SK-N-SH (cell line): ENCODE data around the gene DRAP1. TPM values are rescaled to one million over a fixed set of nuclear protein-coding genes. Genes with fewer than 3 reads are reported as not detected.

Experiments
- CTCF ChIA-PET: fragments of 300-600, 350-600 bp; formaldehyde crosslinking; extraction: SDS; loops from one replicate; lab custom pipeline; 2021; lab: Yijun Ruan, JAX
- POLR2A ChIA-PET: fragments of 350-600 bp; sonication (Branson Sonifier 250); formaldehyde crosslinking; extraction: SDS; loops from one replicate; lab custom pipeline; 2020; ENCODE audit warnings: antibody characterized with exemption, inconsistent platforms; lab: Yijun Ruan, JAX
- DNase-seq: peaks from one replicate; pipeline ENCODE4 v3.0.0; 2012
- H2AFZ ChIP-seq: fragments of 200-600 bp; sonication (generic); 2 replicates; pipeline ENCODE4 v1.8.1; 2016; ENCODE audit warnings: antibody characterized with exemption, mild to moderate bottlenecking, low read depth
- H3F3A ChIP-seq: fragments of 200-600 bp; sonication (generic); replicated peaks from 2 replicates; pipeline ENCODE3; 2016; ENCODE audit warnings: antibody characterized with exemption, mild to moderate bottlenecking; ENCODE audit not compliant: insufficient read depth
- H3K27ac ChIP-seq, 2 experiments: fragments of 200-500 bp in 1 of 2; fragments of 200-600 bp in 1 of 2; sonication (Bioruptor generic) in 1 of 2; sonication (generic), shearing (Covaris generic) in 1 of 2; 2 replicates each; pipeline versions ENCODE4 v1.5.1 to v1.6.1; 2014 to 2016; ENCODE audit warnings: low read depth in 2 of 2, inconsistent platforms in 1 of 2, low read length in 1 of 2, mild to moderate bottlenecking in 1 of 2, mixed read lengths in 1 of 2
- H3K27me3 ChIP-seq: fragments of 200-600 bp; sonication (generic), shearing (Covaris generic); 2 replicates; pipeline ENCODE4 v1.6.1; 2016; ENCODE audit warnings: mixed run types; ENCODE audit not compliant: insufficient read depth
- H3K36me3 ChIP-seq, 2 experiments: fragments of 200-500 bp in 1 of 2; fragments of 200-600 bp in 1 of 2; sonication (Bioruptor generic) in 1 of 2; sonication (generic) in 1 of 2; replicated peaks in 1 of 2; 2 replicates each; pipeline versions ENCODE3 to v1.5.1; 2014 to 2016; ENCODE audit warnings: low read length in 1 of 2, mild to moderate bottlenecking in 1 of 2; ENCODE audit not compliant: insufficient read depth in 2 of 2, control insufficient read depth in 1 of 2
- H3K4me1 ChIP-seq, 2 experiments: fragments of 200-500 bp in 1 of 2; fragments of 200-600 bp in 1 of 2; sonication (Bioruptor generic) in 1 of 2; sonication (generic), shearing (Covaris generic) in 1 of 2; 2 replicates each; pipeline versions ENCODE4 v1.5.1 to v1.6.1; 2014 to 2016; ENCODE audit warnings: low read depth in 1 of 2, low read length in 1 of 2, mixed run types in 1 of 2; ENCODE audit not compliant: insufficient read depth in 2 of 2, control insufficient read depth in 1 of 2
- H3K4me2 ChIP-seq: fragments of 200-600 bp; sonication (generic), shearing (Covaris generic); 2 replicates; pipeline ENCODE4 v1.6.1; 2017; ENCODE audit warnings: mixed run types
- H3K4me3 ChIP-seq, 2 experiments: fragments of 200-500 bp in 1 of 2; fragments of 200-600 bp in 1 of 2; sonication (Bioruptor generic) in 1 of 2; sonication (generic), shearing (Covaris generic) in 1 of 2; 2 replicates each; pipeline versions ENCODE4 v1.5.1 to v1.8.1; 2014 to 2016; ENCODE audit warnings: low read depth in 2 of 2, inconsistent platforms in 1 of 2, low read length in 1 of 2, mild to moderate bottlenecking in 1 of 2, mixed read lengths in 1 of 2, moderate library complexity in 1 of 2
- H3K79me2 ChIP-seq: fragments of 200-600 bp; sonication (generic); 2 replicates; pipeline ENCODE4 v1.8.1; 2017; ENCODE audit warnings: mild to moderate bottlenecking; ENCODE audit not compliant: insufficient read depth
- H3K9ac ChIP-seq: fragments of 200-600 bp; sonication (generic); 2 replicates; pipeline ENCODE4 v1.6.1; 2017; ENCODE audit warnings: mixed run types
- H3K9me2 ChIP-seq: fragments of 200-600 bp; sonication (generic); 2 replicates; pipeline ENCODE4 v1.6.1; 2017; ENCODE audit warnings: mixed run types
- H3K9me3 ChIP-seq: fragments of 200-600 bp; sonication (generic); 2 replicates; pipeline ENCODE4 v1.6.1; 2017; ENCODE audit warnings: mixed run types, mild to moderate bottlenecking, moderate library complexity
- H4K20me1 ChIP-seq: fragments of 200-600 bp; sonication (generic); 2 replicates; pipeline ENCODE4 v1.6.1; 2017; ENCODE audit warnings: mild to moderate bottlenecking, mixed run types; ENCODE audit not compliant: insufficient read depth
- CHD2 ChIP-seq: fragments of 150-350 bp; IDR thresholded peaks from 2 replicates; pipeline ENCODE4 v1.6.1; 2018; ENCODE audit warnings: low read length; ENCODE audit not compliant: partially characterized antibody
- CTCF ChIP-seq: fragments of 200-600 bp; sonication (generic); IDR thresholded peaks from 2 replicates; pipeline ENCODE4 v1.6.1; 2017; ENCODE audit warnings: antibody characterized with exemption, mild to moderate bottlenecking, moderate library complexity
- FOSL2 ChIP-seq: IDR thresholded peaks from 2 replicates; pipeline ENCODE4 v1.4.0; 2012; ENCODE audit warnings: low read depth, mild to moderate bottlenecking, moderate library complexity, borderline replicate concordance
- FOXM1 ChIP-seq: IDR thresholded peaks from 2 replicates; pipeline ENCODE4 v1.4.0; 2012; ENCODE audit warnings: low read depth, mild to moderate bottlenecking
- GABPA ChIP-seq: IDR thresholded peaks from 2 replicates; pipeline ENCODE4 v1.4.0; 2012; ENCODE audit warnings: low read depth, mild to moderate bottlenecking
- IRF3 ChIP-seq: fragments of 150-350 bp; IDR thresholded peaks from 2 replicates; pipeline ENCODE4 v1.6.1; 2016; ENCODE audit warnings: mild to moderate bottlenecking, low read depth, low read length
- JUND ChIP-seq: IDR thresholded peaks from 2 replicates; pipeline ENCODE4 v1.4.0; 2012
- MEF2A ChIP-seq: IDR thresholded peaks from 2 replicates; pipeline ENCODE4 v1.4.0; 2012; ENCODE audit warnings: low read depth, borderline replicate concordance
- NFIC ChIP-seq: IDR thresholded peaks from 2 replicates; pipeline ENCODE4 v1.4.0; 2012; ENCODE audit warnings: borderline replicate concordance
- NRF1 ChIP-seq: IDR thresholded peaks from 2 replicates; pipeline ENCODE4 v1.6.1; 2012; ENCODE audit warnings: low read depth, mild to moderate bottlenecking, low read length
- PBX3 ChIP-seq: IDR thresholded peaks from 2 replicates; pipeline ENCODE4; 2012
- RCOR1 ChIP-seq: fragments of 150-350 bp; IDR thresholded peaks from 2 replicates; pipeline ENCODE4 v1.6.1; 2017; ENCODE audit warnings: antibody characterized with exemption, low read length
- REST ChIP-seq: IDR thresholded peaks from 2 replicates; pipeline ENCODE4 v1.6.1; 2012; ENCODE audit warnings: mild to moderate bottlenecking, low read depth, low read length, moderate library complexity
- SIN3A ChIP-seq: IDR thresholded peaks from 2 replicates; pipeline ENCODE4 v1.6.1; 2012; ENCODE audit warnings: low read depth, mild to moderate bottlenecking, low read length, moderate library complexity, borderline replicate concordance
- SMC3 ChIP-seq: IDR thresholded peaks from 2 replicates; pipeline ENCODE4 v1.6.1; 2012; ENCODE audit warnings: low read depth, low read length, improper control_type of control experiment
- TCF12 ChIP-seq: IDR thresholded peaks from 2 replicates; pipeline ENCODE4 v1.4.0; 2012
- TEAD4 ChIP-seq: IDR thresholded peaks from 2 replicates; pipeline ENCODE4 v1.4.0; 2012; ENCODE audit warnings: mild to moderate bottlenecking, borderline replicate concordance; ENCODE audit not compliant: insufficient read depth
- WGBS: methylation state at CpG from one replicate; pipeline ENCODE4 v1.1.6; 2017; ENCODE audit warnings: low lambda C conversion rate; 5-methylcytosine and 5-hydroxymethylcytosine counted together
- polyA plus RNA-seq, 3 experiments: library from polyadenylated mRNA; depleted of rRNA; stranded (reverse); fragments of >200 nt; gene quantifications; 2 replicates each; pipeline ENCODE4 v1.2.3, GENCODE V29; 2012

Gene DRAP1
- polyA plus RNA-seq, 1 of the 3 experiments (the other 2 are of a cell fraction) = 464 TPM

- no peak overlapping the region for H2AFZ ChIP-seq
- H4K20me1 ChIP-seq = no peaks in the 10 kb centered on the region; the same call in 1 of the 2 replicates
- TF ChIP-seq RCOR1 (no peak), FOXM1 (no peak), MEF2A (no peak), CHD2 (no peak), REST (no peak), SMC3 (no peak), TEAD4 (no peak), PBX3 (no peak), CTCF (no peak), SIN3A (no peak), FOSL2 (no peak), NFIC (no peak), IRF3 (no peak), GABPA (no peak), JUND (no peak), TCF12 (no peak), NRF1 (no peak)
- H3K36me3 ChIP-seq = peaks cover 40 to 47% of the 10 kb centered on the region in 2 experiments
- DNase-seq = no peak
- H3K79me2 ChIP-seq = peaks cover 34% of the 10 kb centered on the region
- H3K4me1 ChIP-seq = peaks cover 19 to 27% of the 10 kb centered on the region in 2 experiments; a peak in 3 of 4 replicates
- peak overlapping the region; percentile 77 to 93; a peak in 2 of 4 replicates for H3K27ac ChIP-seq
- peak overlapping the region; percentile 97 for H3K4me2 ChIP-seq
- no peaks in the 10 kb centered on the region for H3K9me3 ChIP-seq
- 95% methylated on average over 10 of the region's 24 CpGs for WGBS
- peak overlapping the region; percentile 70 for H3K9ac ChIP-seq
- H3K4me3 ChIP-seq = peak overlapping the region; percentile 54 to 73; a peak in 3 of 4 replicates
- ChIA-PET CTCF (interaction anchor here (0.8 to 18.4 kb wide), 12 partner anchors 10 to 159 kb away, joined by 3 to 374 read pairs (median 5); partner anchors contain the start of genes CCDC85B, CTSW, FIBP and KAT5), POLR2A (interaction anchor here (0.9 to 4.8 kb wide), 9 partner anchors 8 to 52 kb away, joined by 3 to 59 read pairs (median 4); partner anchors contain the start of genes CCDC85B, CFL1 and MUS81)
- peaks cover 46% of the 10 kb centered on the region for H3F3A ChIP-seq
- H3K9me2 ChIP-seq = no peaks in the 10 kb centered on the region
- H3K27me3 ChIP-seq = no peaks in the 10 kb centered on the region
Observed at GRCh38 chr11:65870706-65871681, 48.2 kb upstream of the DRAP1 start.
